HG02981 (cell line): Measurements from ENCODE around the gene APOB.

Experiments
- ATAC-seq: cut with Tn5 transposase; IDR thresholded peaks from one replicate; pipeline ENCODE4 v1.9.1; 2021; ENCODE audit warnings: mild to moderate bottlenecking, moderate library complexity; ENCODE audit not compliant: unreplicated experiment

The APOB gene

GRCh38 chr2:21020031-21020667 is 23.7 kb downstream of the APOB start:
- ATAC-seq = no peak

- ATAC-seq = no peak
Measured at GRCh38 chr2:21019678-21020021, 24.2 kb downstream of the APOB start.

- no peak for ATAC-seq
Measured at GRCh38 chr2:21019000-21019677, 24.7 kb downstream of the APOB start.

GRCh38 chr2:21018290-21018689 is 25.6 kb downstream of the APOB start:
- no peak for ATAC-seq

GRCh38 chr2:21017748-21018276 is 26.1 kb downstream of the APOB start:
- ATAC-seq = no peak

GRCh38 chr2:21015281-21015645 is 28.6 kb downstream of the APOB start:
- ATAC-seq = no peak

- ATAC-seq = no peak
Measured at GRCh38 chr2:21014364-21015280, 29.3 kb downstream of the APOB start.

GRCh38 chr2:21013043-21013816 is 30.6 kb downstream of the APOB start:
- no peak for ATAC-seq

GRCh38 chr2:21012557-21012937 is 31.3 kb downstream of the APOB start:
- ATAC-seq = no peak

- ATAC-seq = no peak
Measured at GRCh38 chr2:21011876-21012556, 31.9 kb downstream of the APOB start.

- no peak for ATAC-seq
Measured at GRCh38 chr2:21011453-21011852, 32.4 kb downstream of the APOB start.

GRCh38 chr2:21010813-21011439 is 32.9 kb downstream of the APOB start:
- ATAC-seq = no peak

GRCh38 chr2:21009662-21010225 is 34.1 kb downstream of the APOB start:
- ATAC-seq = no peak

- ATAC-seq = no peak
Measured at GRCh38 chr2:21008790-21009661, 34.8 kb downstream of the APOB start.

- ATAC-seq = no peak
Measured at GRCh38 chr2:21008014-21008789, 35.7 kb downstream of the APOB start.

- no peak for ATAC-seq
Measured at GRCh38 chr2:21007129-21008013, 36.5 kb downstream of the APOB start.
